GM12875 (cell line): ENCODE results near the gene LTBP4.

Experiments used
- H3K4me3 ChIP-seq: one replicate; pipeline ENCODE4 v1.5.1; 2011; ENCODE audit warnings: low read depth, low read length, control low read depth
- TF ChIP-seq, protein P1 (sequence below): IDR thresholded peaks from 2 replicates; pipeline ENCODE4 v1.5.1; 2011; ENCODE audit warnings: low read depth, mild to moderate bottlenecking, control low read depth, inconsistent platforms, low read length, moderate library complexity, borderline replicate concordance; ENCODE audit not compliant: insufficient read depth

LTBP4 gene

DNA sequence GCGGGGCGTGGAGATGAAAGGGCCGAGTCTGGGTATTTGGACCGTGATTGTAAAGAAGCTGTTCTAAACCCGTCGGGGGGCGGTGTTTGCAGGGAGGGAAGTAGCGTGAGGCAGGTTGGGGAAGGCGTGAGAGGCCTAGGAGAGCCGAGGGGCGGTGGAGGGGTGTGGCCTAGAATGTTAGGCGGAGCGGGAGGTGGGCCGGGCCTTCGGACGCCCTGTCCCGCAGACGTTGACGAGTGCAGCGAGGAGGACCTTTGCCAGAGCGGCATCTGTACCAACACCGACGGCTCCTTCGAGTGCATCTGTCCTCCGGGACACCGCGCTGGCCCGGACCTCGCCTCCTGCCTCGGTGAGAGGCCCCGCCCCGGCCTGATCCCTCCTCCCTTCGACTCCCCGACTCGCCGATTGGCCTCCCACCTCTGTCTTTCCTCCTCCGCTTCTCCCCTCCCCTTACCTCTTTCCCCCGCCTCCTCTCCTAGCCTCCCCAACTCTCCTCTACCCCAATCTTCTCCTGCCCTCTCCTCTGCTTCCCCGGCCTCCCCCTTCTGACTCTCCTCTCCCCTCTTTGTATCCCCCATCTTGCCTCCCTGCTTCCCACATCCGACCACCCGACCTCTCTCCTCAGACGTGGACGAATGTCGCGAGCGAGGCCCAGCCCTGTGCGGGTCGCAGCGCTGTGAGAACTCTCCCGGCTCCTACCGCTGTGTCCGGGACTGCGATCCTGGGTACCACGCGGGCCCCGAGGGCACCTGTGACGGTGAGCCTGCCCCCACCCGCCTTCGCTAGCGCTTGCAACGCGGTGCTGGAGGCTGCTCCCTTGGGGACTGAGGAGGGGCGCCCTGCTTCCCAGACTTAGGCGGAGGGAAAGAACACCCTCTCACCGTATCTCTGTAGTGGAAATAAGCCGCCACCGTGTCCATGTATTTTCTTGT, 12.8 kb downstream of the LTBP4 start:
- H3K4me3 ChIP-seq: peak overlapping the region; percentile 70
- TF ChIP-seq, protein P1, sequence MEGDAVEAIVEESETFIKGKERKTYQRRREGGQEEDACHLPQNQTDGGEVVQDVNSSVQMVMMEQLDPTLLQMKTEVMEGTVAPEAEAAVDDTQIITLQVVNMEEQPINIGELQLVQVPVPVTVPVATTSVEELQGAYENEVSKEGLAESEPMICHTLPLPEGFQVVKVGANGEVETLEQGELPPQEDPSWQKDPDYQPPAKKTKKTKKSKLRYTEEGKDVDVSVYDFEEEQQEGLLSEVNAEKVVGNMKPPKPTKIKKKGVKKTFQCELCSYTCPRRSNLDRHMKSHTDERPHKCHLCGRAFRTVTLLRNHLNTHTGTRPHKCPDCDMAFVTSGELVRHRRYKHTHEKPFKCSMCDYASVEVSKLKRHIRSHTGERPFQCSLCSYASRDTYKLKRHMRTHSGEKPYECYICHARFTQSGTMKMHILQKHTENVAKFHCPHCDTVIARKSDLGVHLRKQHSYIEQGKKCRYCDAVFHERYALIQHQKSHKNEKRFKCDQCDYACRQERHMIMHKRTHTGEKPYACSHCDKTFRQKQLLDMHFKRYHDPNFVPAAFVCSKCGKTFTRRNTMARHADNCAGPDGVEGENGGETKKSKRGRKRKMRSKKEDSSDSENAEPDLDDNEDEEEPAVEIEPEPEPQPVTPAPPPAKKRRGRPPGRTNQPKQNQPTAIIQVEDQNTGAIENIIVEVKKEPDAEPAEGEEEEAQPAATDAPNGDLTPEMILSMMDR: no peak

DNA sequence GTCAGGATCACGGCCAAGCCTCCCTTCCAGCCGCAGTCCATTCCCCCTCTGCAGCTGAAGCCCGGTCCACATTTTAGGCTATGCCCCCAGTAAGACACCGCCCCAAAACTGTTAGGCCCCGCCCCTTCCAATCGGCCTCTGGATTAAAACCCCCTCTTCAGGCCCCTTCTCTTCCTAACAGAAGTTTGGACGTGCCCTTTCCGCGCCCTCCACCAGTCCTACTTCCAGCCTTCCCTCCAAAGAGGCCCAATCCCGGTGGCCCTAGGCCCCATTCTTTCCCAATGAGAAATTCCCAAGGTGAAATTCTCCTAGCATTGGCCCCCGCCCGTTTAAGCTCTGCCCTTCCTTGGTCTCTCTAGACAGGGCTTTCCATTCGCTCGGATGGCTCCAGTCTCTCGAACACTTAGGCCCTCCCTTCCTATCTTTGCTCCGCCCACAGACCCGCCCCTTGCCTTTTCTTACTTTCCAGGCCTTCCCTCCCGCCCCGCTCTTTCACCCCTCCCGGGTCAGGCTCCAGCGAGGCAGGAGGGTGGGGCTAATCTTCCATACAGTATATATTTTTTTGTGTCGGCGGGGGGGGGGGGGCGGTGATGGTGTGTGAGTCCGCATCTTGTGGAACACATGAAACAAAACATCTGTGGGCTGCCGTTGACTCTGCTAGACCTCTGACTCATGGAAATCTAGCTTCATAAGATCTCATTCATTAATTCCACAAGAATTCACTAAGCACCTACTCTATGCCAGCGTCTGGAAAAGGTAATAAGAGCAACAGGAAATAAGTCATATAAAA, 13.6 kb downstream of the LTBP4 start:
- H3K4me3 ChIP-seq: peak overlapping the region; percentile 70
- TF ChIP-seq, protein P1: no peak

DNA sequence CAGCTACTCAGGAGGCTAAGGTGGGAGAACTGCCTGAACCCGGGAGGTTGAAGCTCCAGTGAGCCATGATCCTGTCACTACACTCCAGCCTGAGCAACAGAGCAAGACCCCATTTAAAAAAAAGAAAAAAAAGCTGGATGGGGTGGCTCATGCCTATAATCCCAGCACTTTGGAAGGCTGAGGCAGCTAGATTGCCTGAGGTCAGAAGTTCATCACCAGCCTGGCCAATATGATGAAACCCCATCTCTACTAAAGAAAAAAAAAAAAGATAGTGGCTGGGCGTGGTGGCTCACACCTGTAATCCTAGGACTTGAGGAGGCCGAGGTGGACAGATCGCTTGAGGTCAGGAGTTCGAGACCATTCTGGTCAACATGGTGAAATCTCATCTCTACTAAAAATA, 15.0 kb downstream of the LTBP4 start:
- TF ChIP-seq, protein P1: no peak
- no peak overlapping the region for H3K4me3 ChIP-seq

DNA sequence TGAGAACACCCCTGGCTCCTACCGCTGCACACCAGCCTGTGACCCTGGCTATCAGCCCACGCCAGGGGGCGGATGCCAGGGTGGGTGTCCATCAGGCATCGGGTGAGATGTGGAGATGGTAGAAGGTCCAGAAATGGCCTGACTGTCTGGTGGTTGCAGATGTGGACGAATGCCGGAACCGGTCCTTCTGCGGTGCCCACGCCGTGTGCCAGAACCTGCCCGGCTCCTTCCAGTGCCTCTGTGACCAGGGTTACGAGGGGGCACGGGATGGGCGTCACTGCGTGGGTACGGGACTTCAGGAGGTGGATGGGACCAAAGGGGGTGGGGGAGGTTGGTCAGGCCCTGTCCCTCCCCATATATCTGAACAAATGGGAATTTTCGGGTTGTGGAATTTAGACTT, 15.8 kb downstream of the LTBP4 start:
- H3K4me3 ChIP-seq: no peak overlapping the region
- TF ChIP-seq, protein P1: no peak

DNA sequence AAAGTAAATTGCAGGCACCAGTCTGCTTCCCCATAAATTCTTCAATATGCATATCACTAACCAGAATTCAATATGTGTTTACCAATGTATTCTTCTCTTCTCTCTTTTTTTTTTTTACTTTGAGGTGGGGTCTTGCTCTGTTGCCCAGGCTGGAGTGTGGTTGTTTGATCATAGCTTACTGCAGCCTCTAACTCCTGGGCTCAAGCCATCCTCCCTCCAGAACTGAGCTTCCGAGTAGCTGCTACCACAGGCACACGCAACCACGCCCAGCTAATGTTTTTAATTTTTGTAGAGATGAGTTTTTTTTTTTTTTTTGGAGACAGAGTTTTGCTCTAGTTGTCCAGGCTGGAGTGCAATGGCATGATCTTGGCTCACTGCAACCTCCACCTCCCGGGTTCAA, 16.8 kb downstream of the LTBP4 start:
- TF ChIP-seq, protein P1: no peak
- no peak overlapping the region for H3K4me3 ChIP-seq

DNA sequence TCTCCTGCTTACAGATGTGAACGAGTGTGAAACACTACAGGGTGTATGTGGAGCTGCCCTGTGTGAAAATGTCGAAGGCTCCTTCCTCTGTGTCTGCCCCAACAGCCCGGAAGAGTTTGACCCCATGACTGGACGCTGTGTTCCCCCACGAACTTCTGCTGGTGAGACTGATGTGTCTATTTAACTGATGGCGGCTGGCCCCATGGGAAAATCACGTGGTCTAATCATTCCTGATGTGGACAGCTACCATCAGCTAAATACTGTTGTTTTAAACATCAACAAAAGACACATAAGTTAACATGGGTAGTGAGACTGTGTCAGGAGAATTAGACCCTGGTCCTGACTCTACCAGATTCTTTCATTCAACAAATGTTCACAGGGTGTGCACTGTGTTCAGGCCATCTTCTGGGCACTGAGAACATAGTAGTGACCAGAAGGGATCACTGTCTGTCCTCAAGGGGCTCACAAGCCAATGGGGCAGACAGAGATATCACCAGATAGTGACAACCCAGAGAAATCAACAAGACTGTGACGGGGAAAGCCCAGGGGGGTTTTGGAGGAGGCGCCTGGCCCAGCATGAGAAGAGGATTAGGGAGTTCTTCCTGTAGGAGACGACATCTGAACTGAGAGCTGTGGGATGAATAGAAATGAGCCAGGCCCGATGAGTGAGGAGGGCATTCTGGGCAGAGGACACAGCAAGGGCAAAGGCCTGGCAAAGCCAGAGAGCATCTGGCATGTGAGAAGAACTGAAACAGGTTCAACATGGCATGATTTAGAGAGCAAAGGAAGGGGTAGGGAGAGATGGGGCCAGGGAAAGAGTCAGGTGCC, 18.4 kb downstream of the LTBP4 start:
- no peak overlapping the region for H3K4me3 ChIP-seq
- TF ChIP-seq, protein P1: no peak
